Fibroblast of skin of left biceps (primary cell): ENCODE results near the gene PLEKHB2.
"Not testable (repeated sequence)": the region's sequence is repeated elsewhere in the genome, so short reads cannot be mapped to it uniquely, and the experiment has no call there.

Source experiments
- DNase-seq, 2 experiments: peaks; one replicate each; pipeline ENCODE4 v3.0.0-alpha.2; 2013; ENCODE audit warnings: low read depth in 2 of 2

The PLEKHB2 gene

DNA sequence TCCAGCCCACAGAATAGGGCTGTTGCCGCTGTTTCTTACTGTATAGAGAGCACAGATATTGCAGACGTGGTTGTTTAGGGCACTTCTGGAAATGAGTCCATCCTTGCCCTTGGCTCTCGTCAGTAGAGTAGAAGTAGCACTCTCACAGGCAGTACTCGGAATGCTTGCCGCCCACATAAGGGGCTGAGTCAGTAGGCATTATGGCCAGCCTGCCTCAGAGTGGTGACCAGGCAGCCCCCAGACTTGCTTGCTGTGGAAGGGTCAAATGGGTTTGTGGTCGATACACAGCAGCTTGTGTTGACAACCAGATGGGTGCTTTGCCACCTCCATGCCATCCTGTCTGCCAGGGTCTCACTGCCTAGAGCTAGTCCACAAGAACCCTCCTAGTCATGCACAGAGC lies 38.7 kb downstream of the PLEKHB2 start:
- DNase-seq = no peak

DNA sequence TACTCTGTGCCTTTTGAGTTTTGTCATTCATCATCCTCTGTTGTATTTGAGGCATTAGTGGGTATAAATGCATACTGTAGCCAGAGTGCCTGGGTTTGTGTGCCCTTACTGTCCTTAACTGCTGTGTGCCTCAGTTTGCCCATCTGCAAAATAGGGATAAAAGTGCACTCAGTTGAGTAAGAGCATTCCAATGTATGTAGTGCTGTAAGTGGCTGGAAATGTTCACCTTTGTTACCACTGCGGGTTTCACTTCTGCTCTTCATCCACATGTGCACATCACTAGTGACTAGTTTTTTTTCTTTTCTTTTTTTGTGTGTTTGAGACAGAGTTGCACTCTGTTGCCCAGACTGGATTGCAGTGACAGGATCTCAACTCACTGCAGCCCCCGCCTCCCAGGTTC lies 39.9 kb downstream of the PLEKHB2 start:
- DNase-seq = no peak

DNA sequence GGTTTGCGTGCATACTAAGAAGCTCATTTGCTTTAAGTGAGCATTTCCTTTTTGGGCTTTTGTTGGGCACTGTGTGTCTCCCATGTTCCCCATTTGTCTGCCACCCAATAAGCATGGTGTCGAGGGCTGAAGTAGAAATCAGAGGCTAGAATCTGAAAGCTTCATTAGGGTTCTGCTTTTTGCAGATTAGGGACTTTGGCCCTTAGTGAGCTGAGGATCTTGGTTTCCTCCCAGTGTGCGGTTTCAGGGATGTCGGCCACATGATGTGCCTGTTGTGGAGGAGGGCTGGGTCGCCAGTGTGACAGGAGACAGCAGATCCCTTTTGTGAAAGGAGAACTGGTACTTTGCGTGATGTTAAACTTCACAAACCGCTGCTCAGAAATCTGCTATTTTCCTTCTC lies 41.1 kb downstream of the PLEKHB2 start:
- no peak for DNase-seq

DNA sequence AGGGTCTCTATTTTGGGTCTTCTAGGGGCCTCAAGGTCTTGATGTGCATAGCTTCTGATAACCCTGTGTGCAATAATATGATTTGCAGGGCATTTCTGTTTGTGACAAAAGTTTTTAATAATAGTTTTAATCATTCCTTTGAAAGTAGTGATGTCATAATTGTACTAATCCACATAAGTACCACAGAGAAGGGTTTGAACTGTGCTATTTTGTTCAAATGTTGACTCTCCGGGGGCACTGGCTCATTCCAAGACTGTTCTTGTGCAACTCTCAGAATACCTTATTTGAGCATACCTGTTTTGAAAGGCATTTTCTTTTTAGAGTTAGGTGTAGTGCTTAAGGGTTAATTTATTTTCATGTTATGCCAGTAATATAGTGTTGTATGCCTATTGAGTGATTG lies 41.6 kb downstream of the PLEKHB2 start:
- DNase-seq = no peak

DNA sequence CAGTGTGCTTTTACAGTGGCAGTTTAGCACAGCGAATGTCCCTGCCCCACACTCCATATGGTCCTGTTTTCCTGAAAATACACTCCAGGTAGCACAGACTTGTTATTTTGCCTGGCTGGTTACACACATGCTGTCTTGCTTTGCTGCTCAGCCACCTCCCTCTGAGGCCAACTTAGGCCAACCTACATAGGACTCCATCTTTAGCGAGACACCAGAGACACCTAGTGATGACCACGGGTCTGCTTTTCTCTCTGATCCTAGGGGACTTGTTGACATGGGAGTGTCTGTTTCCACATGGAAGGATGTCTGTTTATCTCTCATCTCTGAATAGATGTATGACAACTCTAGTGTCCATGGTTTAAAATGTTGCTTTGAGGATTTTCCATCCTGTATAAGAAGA lies 43.3 kb downstream of the PLEKHB2 start:
- no peak for DNase-seq

DNA sequence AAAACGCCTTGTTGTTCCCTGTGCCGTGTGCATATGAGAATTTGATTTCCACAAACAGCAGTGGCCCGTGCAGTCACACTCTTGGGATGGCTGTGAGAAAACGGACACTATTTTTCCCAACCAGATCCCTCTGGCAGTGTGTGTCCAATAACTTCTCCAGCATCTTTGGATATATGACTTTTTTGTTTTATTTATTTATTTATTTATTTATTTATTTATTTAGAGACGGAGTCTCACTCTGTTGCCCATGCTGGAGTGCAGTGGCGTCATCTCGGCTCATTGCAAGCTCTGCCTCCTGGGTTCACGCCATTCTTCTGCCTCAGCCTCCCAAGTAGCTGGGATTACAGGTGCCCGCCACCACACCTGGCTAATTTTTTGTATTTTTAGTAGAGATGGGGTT lies 45.0 kb downstream of the PLEKHB2 start:
- not testable (repeated sequence) for DNase-seq

DNA sequence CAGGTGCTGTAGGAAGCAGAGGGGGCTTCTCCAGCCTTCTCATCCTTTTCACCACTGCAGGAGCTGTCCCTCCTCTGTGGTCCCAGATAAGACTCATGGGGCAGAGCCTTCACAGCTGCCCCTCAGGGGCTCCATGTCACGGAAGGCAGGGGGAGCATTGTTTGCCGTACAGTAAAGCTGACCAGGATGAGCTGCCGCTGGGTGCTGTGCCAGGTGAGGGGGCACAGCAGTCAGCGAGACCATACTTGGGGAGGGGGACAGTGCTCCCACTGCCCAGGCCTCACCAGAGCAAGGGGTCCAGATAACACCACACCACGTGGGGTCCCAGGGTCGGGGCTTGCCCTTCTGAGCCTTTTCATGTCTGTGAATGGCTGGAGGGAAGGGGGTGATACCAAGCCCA lies 46.3 kb downstream of the PLEKHB2 start:
- no peak for DNase-seq

DNA sequence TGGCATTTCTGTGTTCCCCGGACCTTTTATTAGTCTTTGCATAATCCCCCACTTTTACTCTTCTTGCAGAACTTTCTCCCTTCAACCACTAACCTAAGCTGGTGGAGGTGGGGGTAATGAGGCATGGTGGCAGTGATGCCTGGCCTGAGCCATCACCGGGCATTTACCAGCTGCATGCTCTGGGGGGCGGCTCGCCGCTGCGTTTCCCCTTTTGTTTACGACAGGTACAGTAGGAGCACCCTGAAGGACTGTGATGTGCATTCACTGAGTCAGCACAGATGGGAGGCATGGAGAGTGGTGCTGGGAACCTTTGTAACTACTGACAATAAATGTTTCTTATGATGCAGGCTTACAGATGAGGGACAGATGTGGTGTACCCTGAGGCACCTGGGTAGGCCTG lies 46.9 kb downstream of the PLEKHB2 start:
- no peak for DNase-seq

DNA sequence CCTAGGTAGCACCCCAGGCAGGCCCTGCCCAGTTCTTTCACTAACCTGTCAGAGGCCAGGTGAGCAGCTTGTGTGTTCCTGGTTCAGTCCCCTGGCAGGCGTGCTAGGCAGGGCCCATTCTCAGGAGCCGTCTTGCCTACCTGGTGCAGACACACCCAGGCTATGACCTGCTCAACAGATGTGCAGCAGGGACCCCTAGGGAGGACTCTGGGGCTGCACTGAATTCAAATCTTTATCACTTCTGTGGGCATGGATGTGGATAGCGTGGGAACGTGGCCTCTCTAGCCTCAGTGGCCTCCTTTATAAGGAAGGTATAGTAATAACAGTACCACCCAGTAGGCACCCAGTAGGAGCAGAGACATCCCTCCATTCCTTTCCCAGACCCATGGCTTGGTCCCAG lies 48.4 kb downstream of the PLEKHB2 start:
- no peak for DNase-seq

DNA sequence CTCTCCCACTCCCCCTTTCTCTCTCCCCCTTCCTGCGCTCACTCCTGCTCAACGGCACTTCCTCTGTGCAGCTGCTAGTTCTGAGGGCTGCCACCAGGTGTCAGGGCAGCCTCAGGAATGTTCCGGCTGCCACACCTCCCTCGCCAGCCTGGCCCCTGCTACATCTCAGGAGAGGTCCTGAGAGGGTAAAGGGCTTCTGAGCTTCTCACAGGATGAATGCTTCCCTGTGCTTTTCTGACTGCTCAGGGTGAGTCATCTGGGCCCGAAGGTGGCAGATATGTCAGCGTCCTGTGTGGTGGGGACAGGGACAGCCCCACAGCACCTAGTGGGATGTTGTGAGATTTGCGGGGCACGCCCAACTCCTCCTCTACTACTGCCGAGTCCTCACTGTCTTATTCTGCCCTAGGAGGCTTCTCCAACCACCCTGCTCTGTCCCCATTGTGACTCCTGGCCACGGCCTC lies 49.0 kb downstream of the PLEKHB2 start:
- peak; percentile 4 to 7 for DNase-seq

DNA sequence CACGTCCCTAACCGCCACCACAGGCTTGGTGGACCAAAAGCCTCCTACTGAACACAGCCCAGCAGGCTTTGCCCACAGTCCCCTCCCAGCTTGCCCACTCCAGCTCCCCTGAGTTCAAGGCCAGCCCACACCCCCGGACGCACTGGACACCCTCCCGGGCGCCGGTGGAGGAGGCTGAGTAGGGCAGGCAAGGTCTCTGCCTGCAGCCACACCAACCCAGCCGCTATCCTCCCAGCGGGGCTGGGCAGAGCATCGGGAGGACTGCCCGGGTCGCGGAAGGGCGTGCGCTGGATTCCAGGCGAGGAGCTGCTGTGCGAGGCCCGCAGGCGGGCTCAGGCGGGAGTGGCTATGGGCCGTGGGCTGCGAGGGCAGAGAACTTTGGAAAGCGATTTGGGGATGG lies 49.5 kb downstream of the PLEKHB2 start:
- DNase-seq = no peak

DNA sequence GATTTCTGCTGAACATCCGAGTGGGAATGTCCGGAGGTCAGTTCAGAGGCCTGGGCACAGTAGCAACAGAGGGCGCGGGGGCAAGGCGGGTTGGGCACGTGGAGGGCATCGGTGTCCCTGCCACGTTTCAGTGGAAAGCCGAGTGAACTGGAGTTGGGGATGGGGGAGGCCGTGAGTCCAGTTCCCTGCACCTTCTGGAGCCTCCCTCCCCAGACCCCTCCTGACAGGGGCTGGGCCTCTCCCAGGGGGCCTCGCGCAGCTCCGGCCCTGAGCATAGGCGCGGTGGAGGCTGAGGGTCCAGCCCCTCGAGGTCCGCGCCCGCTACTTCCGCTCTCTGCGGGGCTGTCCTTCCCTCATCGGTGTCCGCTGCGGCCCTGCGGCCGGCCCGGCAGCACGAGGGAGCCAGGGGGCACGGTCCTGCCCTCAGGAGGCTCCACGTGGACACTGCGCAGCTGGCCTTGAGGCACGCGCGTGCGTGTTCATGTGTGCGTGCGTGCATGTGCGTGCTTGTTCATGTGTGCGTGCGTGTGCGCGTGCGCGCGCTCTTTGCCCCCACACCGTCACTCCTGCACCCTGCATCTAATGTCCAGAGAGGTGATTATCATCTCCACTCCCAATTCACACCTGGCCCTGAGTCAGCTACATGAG lies 50.2 kb downstream of the PLEKHB2 start:
- no peak for DNase-seq

DNA sequence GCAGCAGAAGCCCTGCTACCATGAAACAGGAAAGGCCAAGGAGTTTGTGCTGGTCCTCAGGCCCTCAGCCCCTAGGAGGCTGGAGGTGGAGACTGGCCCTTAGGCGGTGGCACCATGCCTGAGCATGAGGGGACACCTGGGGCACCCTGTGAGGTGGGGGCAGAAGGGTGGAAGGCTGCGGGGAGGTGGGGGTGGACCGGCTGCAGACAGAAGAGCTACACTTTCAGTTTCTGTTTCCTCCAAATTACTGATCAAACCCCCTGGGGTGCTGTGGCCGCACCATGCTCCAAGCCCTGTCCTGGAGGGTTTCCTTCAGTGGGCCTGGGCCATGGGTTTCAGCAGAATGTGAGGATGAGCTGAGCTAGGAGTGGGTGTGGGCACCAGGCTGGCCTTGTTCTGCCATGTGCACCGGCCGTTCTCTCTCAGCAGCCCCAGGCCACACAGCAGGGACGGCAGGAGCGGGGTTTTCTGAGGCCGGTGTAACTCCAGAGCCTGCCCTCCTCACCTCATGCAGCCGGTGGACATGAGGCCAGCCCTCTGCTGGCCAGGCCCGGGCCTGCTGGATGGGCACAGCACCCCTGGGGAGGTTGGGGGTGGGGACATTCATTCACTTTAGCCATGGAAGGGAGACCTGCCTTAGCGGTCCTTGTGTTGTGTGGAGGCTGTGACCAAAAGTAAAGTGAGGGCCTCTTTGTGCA lies 51.5 kb downstream of the PLEKHB2 start:
- no peak for DNase-seq

DNA sequence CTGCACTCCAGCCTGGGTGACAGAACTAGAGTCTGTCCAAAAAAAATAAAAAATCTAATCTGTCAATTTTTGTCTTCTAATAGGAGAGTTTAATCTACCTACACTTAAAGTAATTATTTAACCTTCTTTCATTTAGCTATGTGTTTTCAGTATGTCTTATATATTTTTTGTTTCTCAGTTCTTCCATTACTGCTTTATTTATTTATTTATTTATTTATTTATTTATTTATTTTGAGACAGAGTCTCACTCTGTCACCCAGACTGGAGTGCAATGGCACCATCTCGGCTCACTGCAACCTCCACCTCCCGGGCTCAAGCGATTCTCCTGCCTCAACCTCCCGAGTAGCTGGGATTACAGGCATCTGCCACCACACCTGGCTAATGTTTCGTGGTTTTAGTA lies 60.4 kb downstream of the PLEKHB2 start:
- not testable (repeated sequence) for DNase-seq

DNA sequence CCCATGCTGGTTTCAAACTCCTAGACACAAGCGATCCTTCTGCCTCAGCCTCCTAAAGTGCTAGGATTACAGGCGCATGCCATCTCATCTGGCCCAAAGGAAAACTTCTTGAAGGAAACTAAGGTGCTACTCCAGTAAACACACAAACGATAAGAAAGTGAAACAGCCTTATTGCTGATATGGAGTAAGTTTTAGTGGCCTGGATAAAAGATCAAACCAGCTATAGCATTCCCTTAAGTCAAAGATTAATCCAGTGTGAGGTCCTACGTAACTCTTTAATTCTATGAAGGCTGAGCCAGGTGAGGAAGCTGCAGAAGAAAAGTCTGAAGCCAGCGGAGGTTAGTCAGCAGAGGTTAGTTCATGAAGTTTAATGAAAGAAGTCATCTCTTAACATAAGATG lies 63.4 kb downstream of the PLEKHB2 start:
- DNase-seq = no peak

DNA sequence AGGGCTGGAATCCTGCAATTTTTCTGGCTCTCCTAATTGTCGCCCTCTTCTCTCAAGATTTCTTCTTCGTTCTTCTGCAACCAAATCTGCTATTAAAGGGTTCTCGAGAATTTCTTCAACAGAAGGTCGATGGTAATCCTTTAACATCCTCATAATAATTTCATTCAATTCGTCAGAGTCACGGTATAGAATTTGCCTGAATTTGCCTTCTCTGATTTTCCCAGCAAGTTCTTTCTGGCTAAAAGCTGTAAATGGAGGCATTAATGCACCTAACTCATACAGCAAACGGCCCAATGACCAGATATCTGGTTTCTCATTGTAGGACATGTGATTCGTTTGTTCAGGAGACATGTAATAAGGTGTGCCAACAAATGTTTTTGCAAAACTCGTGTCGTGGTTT lies 72.9 kb downstream of the PLEKHB2 start:
- not testable (repeated sequence) for DNase-seq

DNA sequence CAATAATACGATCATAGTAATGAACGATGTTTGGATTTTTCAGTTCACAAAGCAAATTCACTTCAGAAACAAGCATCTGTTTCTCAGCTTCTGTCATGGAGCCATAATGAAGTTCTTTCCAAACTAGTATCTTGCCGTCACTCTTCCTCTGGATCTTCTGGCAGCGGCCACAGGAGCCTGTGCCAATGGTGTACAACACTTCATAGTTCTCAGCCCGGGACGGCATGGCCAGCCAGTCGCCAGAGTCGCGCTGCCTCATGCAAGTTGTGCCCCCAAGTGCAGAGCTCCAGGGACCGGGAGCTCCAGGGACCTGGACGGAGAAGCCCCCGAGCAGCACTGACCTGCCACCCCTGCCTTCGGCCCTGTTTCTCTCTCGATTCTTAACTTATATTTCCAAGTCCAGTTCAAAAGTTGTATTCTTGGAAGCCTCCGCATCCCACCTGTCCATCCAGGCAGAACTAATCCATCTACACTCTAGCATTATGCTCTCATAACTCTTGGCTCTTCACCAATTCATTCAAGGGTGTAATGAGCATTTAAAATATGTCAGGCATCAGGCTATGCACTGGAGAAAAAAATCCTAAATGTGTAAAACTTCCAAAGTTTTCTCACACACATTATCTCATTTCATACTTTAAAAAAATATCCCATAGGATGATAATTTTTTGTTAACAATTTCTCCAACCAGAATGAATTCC lies 73.7 kb downstream of the PLEKHB2 start:
- DNase-seq = not testable (repeated sequence)

DNA sequence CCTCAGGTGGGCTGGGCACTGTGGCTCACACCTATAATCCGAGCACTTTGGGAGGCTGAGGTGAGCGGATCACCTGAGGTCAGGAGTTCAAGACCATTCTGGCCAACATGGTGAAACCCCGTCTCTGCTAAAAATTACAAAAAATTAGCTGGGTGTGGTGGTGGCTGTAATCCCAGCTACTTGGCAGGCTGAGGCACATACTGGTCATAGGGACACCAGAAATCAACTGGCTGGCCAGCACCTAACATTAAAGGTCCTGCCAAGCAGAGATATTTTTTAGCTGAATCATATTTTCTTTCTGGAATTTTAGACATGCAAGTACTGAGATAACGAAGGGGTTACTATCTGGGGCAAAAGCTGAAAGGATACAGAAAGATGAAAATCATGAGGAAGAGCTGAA lies 76.3 kb downstream of the PLEKHB2 start:
- not testable (repeated sequence) for DNase-seq

DNA sequence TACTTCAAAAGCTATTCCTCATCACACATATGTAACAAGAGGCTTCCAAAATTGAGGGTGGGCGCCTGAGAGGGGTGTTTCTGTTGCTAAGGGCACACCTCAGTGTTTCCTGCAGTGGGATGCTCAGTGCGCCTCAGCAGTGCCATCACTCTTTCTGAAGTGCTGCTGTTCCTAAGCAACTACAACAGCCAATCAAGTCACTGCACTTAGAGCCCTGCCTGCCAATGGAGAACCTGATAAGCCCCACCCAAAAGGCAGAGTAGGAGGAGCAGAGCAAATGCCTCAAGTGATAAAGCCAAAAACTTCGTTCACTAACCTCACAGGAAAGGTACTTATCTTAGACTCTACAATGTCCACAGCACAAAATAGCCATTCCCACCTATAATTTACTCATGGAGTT lies 88.3 kb downstream of the PLEKHB2 start:
- DNase-seq = not testable (repeated sequence)

DNA sequence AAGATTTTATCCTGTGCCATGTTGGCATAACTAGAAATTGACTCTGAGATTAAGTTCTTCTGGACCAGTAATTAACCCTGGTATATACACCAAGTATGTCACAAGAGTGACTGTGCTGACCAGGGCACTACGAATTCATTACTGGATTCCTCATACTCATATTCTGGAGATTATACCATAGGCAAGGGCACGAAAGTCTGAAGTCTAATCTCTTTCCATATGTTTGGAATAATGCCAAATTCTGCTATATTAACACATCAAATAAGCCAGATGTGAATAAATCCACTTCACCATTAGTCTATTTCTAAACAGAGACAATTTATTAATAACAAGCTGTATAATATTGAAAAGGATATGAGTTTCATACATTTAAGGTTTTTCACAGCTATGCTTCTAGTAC lies 91.0 kb downstream of the PLEKHB2 start:
- not testable (repeated sequence) for DNase-seq
